NCI-H2227 treated with DMSO at 0.1 percent for 48 hours (cell line): ENCODE data around the gene ATP11A.

Source experiments
- DNase-seq: peaks from one replicate; lab custom pipeline; 2025; lab: John Stamatoyannopoulos, UW

The ATP11A gene

GRCh38 chr13:112689303-112690245 is at the start of gene ATP11A:
TSS of gene ATP11A (plus strand) at chr13:112690038. CDS start at chr13:112690417, 379 bp downstream.
- peak; percentile 71 for DNase-seq

GRCh38 chr13:112641456-112642089 is 48.3 kb upstream of the ATP11A start:
- no peak for DNase-seq

- no peak for DNase-seq
Measured at GRCh38 chr13:112642090-112642460, 47.8 kb upstream of the ATP11A start.

- no peak for DNase-seq
Measured at GRCh38 chr13:112643759-112644459, 45.9 kb upstream of the ATP11A start.

GRCh38 chr13:112645327-112645914 is 44.4 kb upstream of the ATP11A start:
- no peak for DNase-seq

DNA sequence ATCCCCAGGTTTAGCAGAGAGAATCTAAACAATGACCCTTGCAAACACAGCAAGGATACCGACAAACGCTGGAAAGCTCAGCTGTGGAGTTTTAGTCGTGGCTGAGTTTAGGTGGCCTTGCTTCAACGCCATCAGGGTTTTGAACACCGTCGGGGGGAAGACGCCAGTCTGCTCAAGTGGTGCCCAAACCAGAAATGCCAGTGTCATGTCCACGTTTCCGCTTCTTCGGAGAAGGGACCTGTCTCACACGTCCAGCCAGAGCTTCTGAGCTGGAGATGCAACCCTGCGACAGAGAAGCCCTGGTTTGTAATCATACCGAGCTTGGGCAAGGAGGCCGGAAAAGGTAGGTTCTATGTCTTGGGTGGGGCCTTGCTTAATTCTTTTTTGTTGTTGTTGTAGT is 42.6 kb upstream of the ATP11A start:
- no peak for DNase-seq

DNA sequence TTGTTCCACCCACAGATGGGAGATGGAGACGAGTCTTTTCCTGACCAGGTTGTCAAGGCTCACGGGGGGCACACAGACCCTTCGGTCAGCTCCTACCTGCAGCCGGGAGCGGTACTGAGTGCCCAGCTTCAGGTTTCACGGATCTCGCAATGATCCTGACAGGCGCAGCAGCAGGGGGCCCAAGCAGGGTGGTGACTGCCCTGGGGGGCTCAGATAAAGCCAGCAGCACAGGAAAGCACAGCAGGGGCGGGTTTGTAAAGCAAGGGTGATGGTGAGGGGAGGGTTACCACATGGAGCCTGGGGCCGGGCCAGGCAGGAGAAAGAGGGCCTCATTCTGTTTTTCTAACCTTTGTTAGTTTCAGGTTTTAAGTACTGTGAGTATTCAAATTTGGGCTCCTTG is 41.7 kb upstream of the ATP11A start:
- DNase-seq, result no peak

GRCh38 chr13:112648966-112649690 is 40.7 kb upstream of the ATP11A start:
- no peak for DNase-seq

GRCh38 chr13:112651311-112651710 is 38.5 kb upstream of the ATP11A start:
- no peak for DNase-seq

DNA sequence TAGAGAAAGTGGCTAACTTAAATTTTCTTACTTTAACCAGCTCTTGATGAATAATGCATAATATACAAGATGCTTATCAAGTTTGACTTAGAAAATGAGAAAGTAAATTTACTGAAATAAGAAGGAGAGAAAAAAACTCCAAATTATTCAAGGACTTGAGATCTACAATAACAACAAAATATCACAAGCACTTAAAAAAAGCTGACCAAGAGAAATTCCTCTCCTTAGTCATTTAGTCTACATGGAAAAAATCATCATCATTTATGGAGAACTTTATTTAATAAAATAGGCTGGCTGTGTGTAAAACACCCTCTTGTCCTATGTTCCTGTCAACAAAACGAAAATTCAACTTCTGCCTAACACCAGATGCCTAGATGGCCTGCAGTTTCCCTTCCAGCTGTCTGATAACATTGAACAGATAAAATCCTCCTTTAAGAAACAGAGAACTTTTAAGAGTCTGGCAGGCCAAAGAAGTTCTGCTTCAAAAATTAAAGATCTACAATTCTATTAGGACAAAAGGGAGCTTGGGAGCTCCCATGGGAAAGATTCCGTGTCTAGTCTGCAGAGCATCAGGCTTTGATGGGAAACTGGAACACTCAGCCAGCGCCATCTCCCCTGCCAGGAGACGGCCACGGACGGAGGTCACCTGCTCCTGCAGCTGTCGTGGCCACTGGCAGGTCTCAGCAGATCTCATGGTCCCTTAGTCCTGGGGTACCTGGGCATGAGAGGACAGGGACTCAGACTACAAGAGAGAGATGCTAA is 37.9 kb upstream of the ATP11A start:
- no peak for DNase-seq

DNA sequence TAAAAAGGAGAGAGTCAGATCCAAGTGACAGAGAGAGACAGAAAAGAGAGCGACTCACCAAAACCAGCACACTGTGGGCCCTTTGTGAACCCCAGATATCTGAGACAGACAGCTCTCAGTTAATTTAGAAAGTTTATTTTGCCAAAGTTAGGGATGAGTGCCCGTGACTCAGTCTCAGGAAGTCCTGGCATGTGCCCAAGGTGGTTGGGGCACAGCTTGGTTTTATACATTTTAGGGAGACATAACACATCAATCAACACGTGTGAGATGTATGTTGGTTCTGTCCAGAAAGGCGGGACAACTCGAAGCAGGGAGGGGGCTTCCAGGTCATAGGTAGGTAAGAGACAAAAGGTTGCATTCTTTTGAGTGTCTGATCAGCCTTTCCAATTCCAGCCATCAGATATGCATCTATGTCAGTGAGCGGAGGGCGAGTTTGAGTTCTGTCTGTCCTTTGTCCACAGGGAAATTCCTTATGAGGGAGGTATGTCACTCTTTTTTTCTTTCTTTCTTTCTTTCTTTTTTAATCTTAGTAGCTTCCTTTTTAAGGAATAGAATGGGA is 37.2 kb upstream of the ATP11A start:
- DNase-seq, result no peak

- no peak for DNase-seq
Measured at GRCh38 chr13:112653071-112653470, 36.8 kb upstream of the ATP11A start.

DNA sequence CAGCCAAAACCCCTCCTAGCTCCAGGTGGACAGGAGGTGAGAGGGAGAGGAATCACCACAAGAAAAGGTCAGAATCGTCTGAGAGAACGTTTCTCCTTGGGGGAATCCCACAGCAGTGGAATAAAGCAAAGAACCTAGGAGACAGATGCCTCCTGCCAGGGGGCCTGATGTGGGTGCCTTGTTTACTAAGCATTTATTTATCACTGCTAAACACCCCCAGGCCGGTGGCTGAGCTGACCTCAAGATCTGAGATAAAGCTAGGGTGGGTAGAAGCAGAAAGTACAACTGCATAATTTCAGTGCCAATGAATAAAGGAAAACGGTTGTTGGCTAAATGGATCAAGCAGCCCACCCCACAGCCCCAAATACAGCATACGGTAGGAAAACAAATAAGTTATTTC is 33.9 kb upstream of the ATP11A start:
- DNase-seq, result no peak

DNA sequence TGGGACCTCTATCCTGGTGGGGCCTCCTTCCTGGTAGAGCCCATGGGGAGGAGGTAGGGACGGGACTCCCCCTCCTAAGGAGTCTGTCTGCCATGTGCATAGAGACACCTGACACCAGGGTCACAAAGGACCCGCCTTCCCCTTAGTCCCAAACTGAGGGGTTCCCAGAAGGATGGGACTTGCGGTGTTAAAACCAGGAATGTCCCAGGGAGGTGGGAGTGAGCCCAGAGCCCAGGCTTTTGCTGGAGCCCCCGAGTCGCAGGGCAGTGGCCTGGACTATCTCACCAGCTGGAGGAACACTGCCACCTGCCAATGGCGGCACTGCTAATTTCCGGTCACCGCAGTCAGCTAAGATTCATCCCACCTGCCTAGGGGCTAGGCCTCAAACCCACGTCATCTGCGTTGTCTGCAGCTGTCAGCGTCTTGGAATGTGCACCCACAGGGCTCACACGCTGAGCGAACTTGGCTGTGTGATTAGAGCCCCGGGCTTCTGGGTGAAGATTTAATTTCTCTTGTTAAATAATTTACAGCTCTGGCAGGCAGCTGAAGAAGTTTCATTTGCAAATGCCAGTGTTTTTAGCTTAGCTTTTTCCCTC is 31.9 kb upstream of the ATP11A start:
- DNase-seq, result no peak

- no peak for DNase-seq
Measured at GRCh38 chr13:112658808-112659207, 31.0 kb upstream of the ATP11A start.

GRCh38 chr13:112661291-112661690 is 28.5 kb upstream of the ATP11A start:
- DNase-seq, result no peak

DNA sequence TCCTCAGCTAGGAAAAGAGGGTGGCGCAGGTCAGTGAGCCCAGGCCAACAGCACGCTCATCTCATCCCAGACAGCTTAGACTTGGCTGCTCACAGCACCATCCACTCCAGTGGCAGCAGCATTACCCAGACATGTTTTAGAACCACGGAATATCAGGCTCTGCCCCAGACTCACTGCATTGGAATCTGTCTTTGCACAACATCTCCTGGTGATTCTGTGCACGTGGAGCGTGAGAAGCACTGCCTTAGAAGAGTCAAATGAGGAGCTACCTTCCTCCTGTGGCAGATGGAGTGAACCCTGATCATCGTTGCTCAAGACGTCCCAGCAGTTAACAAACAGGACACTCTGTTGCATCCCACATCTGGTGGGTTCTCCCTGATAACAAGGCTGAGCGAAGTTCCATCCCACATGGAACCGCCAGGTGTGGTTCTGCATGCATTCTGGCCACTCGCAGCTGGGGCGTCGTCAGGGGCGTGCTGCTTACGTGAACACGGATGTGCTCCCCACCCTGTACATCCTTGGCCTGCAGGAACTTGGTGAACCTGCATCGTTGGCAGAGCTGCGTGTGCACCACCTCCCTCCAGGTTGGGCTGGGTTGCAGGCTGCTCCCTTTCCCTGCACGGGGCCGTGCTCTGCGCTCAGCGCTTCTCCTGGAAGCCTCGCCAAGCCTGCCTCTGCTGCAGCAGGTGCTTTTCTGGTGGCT is 25.2 kb upstream of the ATP11A start:
- no peak for DNase-seq

DNA sequence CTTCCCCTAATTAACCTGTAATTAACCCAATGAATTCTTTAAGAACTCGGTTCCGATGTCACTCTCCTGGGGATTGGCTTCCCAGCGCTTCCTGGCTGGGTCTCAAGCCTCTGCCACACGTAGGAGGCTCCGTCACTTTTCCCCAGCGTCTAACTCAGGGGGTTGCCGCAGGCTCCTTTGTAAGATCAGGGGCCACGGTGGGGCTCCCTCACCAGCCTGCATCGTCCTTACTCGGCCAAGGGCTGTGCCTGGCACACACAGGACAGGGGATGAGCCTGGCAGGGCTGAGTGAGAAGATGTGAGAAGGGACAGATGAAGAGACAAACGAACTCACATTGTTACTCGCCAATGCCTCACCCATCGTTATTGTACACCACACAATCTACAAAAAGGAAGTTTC is 20.9 kb upstream of the ATP11A start:
- no peak for DNase-seq

DNA sequence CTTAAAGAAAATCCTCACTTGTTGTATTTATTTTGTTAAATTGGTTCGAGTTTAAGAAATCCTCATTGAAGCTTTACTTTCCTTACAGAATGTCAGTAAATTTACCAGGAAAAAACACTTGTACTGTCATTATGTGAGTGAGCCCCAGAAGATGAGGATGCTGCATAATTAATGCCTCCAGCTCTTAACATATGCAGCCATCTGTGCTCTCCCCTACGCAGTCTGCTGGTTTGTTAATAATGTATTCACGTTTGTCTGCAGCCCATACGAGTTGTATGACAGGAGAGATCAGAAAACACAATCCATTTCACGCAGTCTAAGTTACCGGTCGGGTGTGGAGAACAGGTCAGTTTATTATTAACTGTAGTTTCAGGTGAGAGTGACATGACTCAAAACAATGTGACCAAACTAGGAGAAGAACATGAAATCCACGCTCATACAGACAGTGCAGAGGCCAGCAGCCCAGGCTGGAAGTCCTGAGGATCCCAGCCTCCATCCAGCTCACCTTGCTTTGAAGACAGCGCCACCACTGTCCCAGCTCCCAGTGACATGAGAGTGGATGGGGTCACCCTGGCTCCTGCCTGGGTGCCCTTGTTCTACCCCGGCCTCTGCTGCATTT is 19.8 kb upstream of the ATP11A start:
- no peak for DNase-seq
